ENCODE results near the gene TRIM56. TPM values are rescaled to one million over a fixed set of nuclear protein-coding genes. Genes with fewer than 3 reads are reported as not detected.
"Not testable (repeated sequence)": the region's sequence is repeated elsewhere in the genome, so short reads cannot be mapped to it uniquely, and the experiment has no call there.

Gene TRIM56
- total and polyA plus RNA-seq, 11 donors, result 7.9 to 37.4 (median 13.8) TPM

GRCh38 chr7:101119876-101120275 is 34.6 kb downstream of the TRIM56 start:
- no peak overlapping the region for H3K27ac ChIP-seq
- DNase-seq (no peak), ATAC-seq (no peak)
- no peaks in the 10 kb centered on the region for H3K27me3 ChIP-seq
- no peaks in the 10 kb centered on the region for H3K9me3 ChIP-seq
- H3K36me3 ChIP-seq, result no peaks in the 10 kb centered on the region
- 63 to 79% (median 65%) methylated on average over 10 of the region's 10 CpGs for WGBS, 4 donors
- peaks cover 0 to 52% (median 33%) of the 10 kb centered on the region in 12 donors for H3K4me1 ChIP-seq
- intact Hi-C loops (cut with DNase I), result no loop called here
- TF ChIP-seq POLR2A (IDR thresholded peaks at IDR 0.05) (no peak), CTCF (IDR thresholded peaks at IDR 0.05) (no peak)
- H3K4me3 ChIP-seq, result no peak overlapping the region

GRCh38 chr7:101120315-101120714 is 35.0 kb downstream of the TRIM56 start:
- Histone ChIP-seq H3K27ac (peak overlapping the region in 1 of 12 donors; percentile 13), H3K4me3 (no peak overlapping the region), H3K36me3 (no peaks in the 10 kb centered on the region), H3K4me1 (peaks cover 0 to 56% (median 38%) of the 10 kb centered on the region in 12 donors), H3K9me3 (no peaks in the 10 kb centered on the region), H3K27me3 (no peaks in the 10 kb centered on the region)
- intact Hi-C loops (cut with DNase I), result no loop called here
- DNase-seq (no peak), ATAC-seq (no peak)
- no peak for TF ChIP-seq POLR2A (IDR thresholded peaks at IDR 0.05)
- TF ChIP-seq CTCF (IDR thresholded peaks at IDR 0.05), result no peak
- 74 to 90% (median 81%) methylated on average over 4 of the region's 4 CpGs for WGBS, 4 donors

- WGBS, 4 donors, result 48 to 51% (median 50%) methylated on average over 9 of the region's 9 CpGs
- H3K27me3 ChIP-seq; DNase-seq; intact Hi-C loops (cut with DNase I); ATAC-seq; H3K9me3 ChIP-seq; H3K36me3 ChIP-seq: not testable (repeated sequence)
- H3K4me3 ChIP-seq, result peak overlapping the region in 10 of 12 donors; percentile 28 to 56 (median 46)
- peak overlapping the region; percentile 44 to 93 (median 84) for H3K27ac ChIP-seq
- H3K4me1 ChIP-seq, result peaks cover 3 to 69% (median 49%) of the 10 kb centered on the region in 12 donors
These were observed 36.3 kb downstream of the TRIM56 start for GRCh38 chr7:101121631-101121990.

- intact Hi-C loops (cut with DNase I), result no loop called here
- Histone ChIP-seq H3K27me3 (no peaks in the 10 kb centered on the region), H3K36me3 (no peaks in the 10 kb centered on the region), H3K27ac (peak overlapping the region; percentile 67 to 93 (median 84)), H3K9me3 (no peaks in the 10 kb centered on the region), H3K4me1 (peaks cover 3 to 74% (median 54%) of the 10 kb centered on the region in 12 donors), H3K4me3 (peak overlapping the region in 10 of 12 donors; percentile 28 to 56 (median 46))
- DNase-seq (peak; percentile 84 to 92 (median 85)), ATAC-seq (peak; percentile 66 to 82 (median 82))
- TF ChIP-seq CTCF (IDR thresholded peaks at IDR 0.05) (no peak), POLR2A (IDR thresholded peaks at IDR 0.05) (no peak)
- WGBS, 4 donors, result 21 to 26% (median 23%) methylated on average over 17 of the region's 17 CpGs
These were observed 37.0 kb downstream of the TRIM56 start for GRCh38 chr7:101121991-101122932.

Data from heart left ventricle (tissue), 16 donors.